SK-N-SH (cell line): ENCODE measurements around the gene PDGFA. TPM values are rescaled to one million over a fixed set of nuclear protein-coding genes. Genes with fewer than 3 reads are reported as not detected.

Experiments used
- CTCF ChIA-PET: fragments of 300-600, 350-600 bp; formaldehyde crosslinking; extraction: SDS; loops from one replicate; lab custom pipeline; 2021; lab: Yijun Ruan, JAX
- POLR2A ChIA-PET: fragments of 350-600 bp; sonication (Branson Sonifier 250); formaldehyde crosslinking; extraction: SDS; loops from one replicate; lab custom pipeline; 2020; ENCODE audit warnings: antibody characterized with exemption, inconsistent platforms; lab: Yijun Ruan, JAX
- DNase-seq: peaks from one replicate; pipeline ENCODE4 v3.0.0; 2012
- H2AFZ ChIP-seq: fragments of 200-600 bp; sonication (generic); 2 replicates; pipeline ENCODE4 v1.8.1; 2016; ENCODE audit warnings: antibody characterized with exemption, mild to moderate bottlenecking, low read depth
- H3F3A ChIP-seq: fragments of 200-600 bp; sonication (generic); replicated peaks from 2 replicates; pipeline ENCODE3; 2016; ENCODE audit warnings: antibody characterized with exemption, mild to moderate bottlenecking; ENCODE audit not compliant: insufficient read depth
- H3K27ac ChIP-seq, 2 experiments: fragments of 200-500 bp in 1 of 2; fragments of 200-600 bp in 1 of 2; sonication (Bioruptor generic) in 1 of 2; sonication (generic), shearing (Covaris generic) in 1 of 2; 2 replicates each; pipeline versions ENCODE4 v1.5.1 to v1.6.1; 2014 to 2016; ENCODE audit warnings: low read depth in 2 of 2, inconsistent platforms in 1 of 2, low read length in 1 of 2, mild to moderate bottlenecking in 1 of 2, mixed read lengths in 1 of 2
- H3K27me3 ChIP-seq: fragments of 200-600 bp; sonication (generic), shearing (Covaris generic); 2 replicates; pipeline ENCODE4 v1.6.1; 2016; ENCODE audit warnings: mixed run types; ENCODE audit not compliant: insufficient read depth
- H3K36me3 ChIP-seq, 2 experiments: fragments of 200-500 bp in 1 of 2; fragments of 200-600 bp in 1 of 2; sonication (Bioruptor generic) in 1 of 2; sonication (generic) in 1 of 2; replicated peaks in 1 of 2; 2 replicates each; pipeline versions ENCODE3 to v1.5.1; 2014 to 2016; ENCODE audit warnings: low read length in 1 of 2, mild to moderate bottlenecking in 1 of 2; ENCODE audit not compliant: insufficient read depth in 2 of 2, control insufficient read depth in 1 of 2
- H3K4me1 ChIP-seq, 2 experiments: fragments of 200-500 bp in 1 of 2; fragments of 200-600 bp in 1 of 2; sonication (Bioruptor generic) in 1 of 2; sonication (generic), shearing (Covaris generic) in 1 of 2; 2 replicates each; pipeline versions ENCODE4 v1.5.1 to v1.6.1; 2014 to 2016; ENCODE audit warnings: low read depth in 1 of 2, low read length in 1 of 2, mixed run types in 1 of 2; ENCODE audit not compliant: insufficient read depth in 2 of 2, control insufficient read depth in 1 of 2
- H3K4me2 ChIP-seq: fragments of 200-600 bp; sonication (generic), shearing (Covaris generic); 2 replicates; pipeline ENCODE4 v1.6.1; 2017; ENCODE audit warnings: mixed run types
- H3K4me3 ChIP-seq, 2 experiments: fragments of 200-500 bp in 1 of 2; fragments of 200-600 bp in 1 of 2; sonication (Bioruptor generic) in 1 of 2; sonication (generic), shearing (Covaris generic) in 1 of 2; 2 replicates each; pipeline versions ENCODE4 v1.5.1 to v1.8.1; 2014 to 2016; ENCODE audit warnings: low read depth in 2 of 2, inconsistent platforms in 1 of 2, low read length in 1 of 2, mild to moderate bottlenecking in 1 of 2, mixed read lengths in 1 of 2, moderate library complexity in 1 of 2
- H3K79me2 ChIP-seq: fragments of 200-600 bp; sonication (generic); 2 replicates; pipeline ENCODE4 v1.8.1; 2017; ENCODE audit warnings: mild to moderate bottlenecking; ENCODE audit not compliant: insufficient read depth
- H3K9ac ChIP-seq: fragments of 200-600 bp; sonication (generic); 2 replicates; pipeline ENCODE4 v1.6.1; 2017; ENCODE audit warnings: mixed run types
- H3K9me2 ChIP-seq: fragments of 200-600 bp; sonication (generic); 2 replicates; pipeline ENCODE4 v1.6.1; 2017; ENCODE audit warnings: mixed run types
- H3K9me3 ChIP-seq: fragments of 200-600 bp; sonication (generic); 2 replicates; pipeline ENCODE4 v1.6.1; 2017; ENCODE audit warnings: mixed run types, mild to moderate bottlenecking, moderate library complexity
- H4K20me1 ChIP-seq: fragments of 200-600 bp; sonication (generic); 2 replicates; pipeline ENCODE4 v1.6.1; 2017; ENCODE audit warnings: mild to moderate bottlenecking, mixed run types; ENCODE audit not compliant: insufficient read depth
- CHD2 ChIP-seq: fragments of 150-350 bp; IDR thresholded peaks from 2 replicates; pipeline ENCODE4 v1.6.1; 2018; ENCODE audit warnings: low read length; ENCODE audit not compliant: partially characterized antibody
- FOXJ3 ChIP-seq: sonication (generic); formaldehyde crosslinking; IDR thresholded peaks from 2 replicates; pipeline ENCODE4 v1.5.1; 2020; ENCODE audit warnings: mild to moderate bottlenecking, missing genetic modification reagents
- FOXM1 ChIP-seq: IDR thresholded peaks from 2 replicates; pipeline ENCODE4 v1.4.0; 2012; ENCODE audit warnings: low read depth, mild to moderate bottlenecking
- GATA2 ChIP-seq: sonication (generic); formaldehyde crosslinking; IDR thresholded peaks from 2 replicates; pipeline ENCODE4 v1.5.0; 2020; ENCODE audit warnings: mild to moderate bottlenecking, missing genetic modification reagents
- JUND ChIP-seq: IDR thresholded peaks from 2 replicates; pipeline ENCODE4 v1.4.0; 2012
- MEF2A ChIP-seq: IDR thresholded peaks from 2 replicates; pipeline ENCODE4 v1.4.0; 2012; ENCODE audit warnings: low read depth, borderline replicate concordance
- NFIC ChIP-seq: IDR thresholded peaks from 2 replicates; pipeline ENCODE4 v1.4.0; 2012; ENCODE audit warnings: borderline replicate concordance
- NRF1 ChIP-seq: IDR thresholded peaks from 2 replicates; pipeline ENCODE4 v1.6.1; 2012; ENCODE audit warnings: low read depth, mild to moderate bottlenecking, low read length
- RAD21 ChIP-seq: IDR thresholded peaks from 2 replicates; pipeline ENCODE4 v1.6.1; 2012; ENCODE audit warnings: mild to moderate bottlenecking, low read length
- RXRA ChIP-seq: IDR thresholded peaks from 2 replicates; pipeline ENCODE4 v1.4.0; 2012; ENCODE audit warnings: low read depth, mild to moderate bottlenecking, borderline replicate concordance
- SIN3A ChIP-seq: IDR thresholded peaks from 2 replicates; pipeline ENCODE4 v1.6.1; 2012; ENCODE audit warnings: low read depth, mild to moderate bottlenecking, low read length, moderate library complexity, borderline replicate concordance
- TCF12 ChIP-seq: IDR thresholded peaks from 2 replicates; pipeline ENCODE4 v1.4.0; 2012
- WGBS: methylation state at CpG from one replicate; pipeline ENCODE4 v1.1.6; 2017; ENCODE audit warnings: low lambda C conversion rate; 5-methylcytosine and 5-hydroxymethylcytosine counted together
- polyA plus RNA-seq, 3 experiments: library from polyadenylated mRNA; depleted of rRNA; stranded (reverse); fragments of >200 nt; gene quantifications; 2 replicates each; pipeline ENCODE4 v1.2.3, GENCODE V29; 2012
- TF ChIP-seq, protein P1 (sequence below): IDR thresholded peaks from 2 replicates; pipeline ENCODE4 v1.6.1; 2012; ENCODE audit warnings: mild to moderate bottlenecking, low read depth, low read length, moderate library complexity
- TF ChIP-seq, protein P2 (sequence below): IDR thresholded peaks from 2 replicates; pipeline ENCODE4 v1.4.0; 2012; ENCODE audit warnings: low read depth
- TF ChIP-seq, protein P3 (sequence below): fragments of 150-350 bp; IDR thresholded peaks from 2 replicates; pipeline ENCODE4 v1.6.1; 2017; ENCODE audit warnings: antibody characterized with exemption, low read length, low read depth, borderline replicate concordance
- TF ChIP-seq, protein P4 (sequence below): fragments of 200-600 bp; sonication (generic); IDR thresholded peaks from 2 replicates; pipeline ENCODE4 v1.6.1; 2017; ENCODE audit warnings: antibody characterized with exemption, mild to moderate bottlenecking, moderate library complexity

PDGFA gene
- polyA plus RNA-seq, 1 of the 3 experiments (the other 2 are of a cell fraction): 18.9 TPM

DNA sequence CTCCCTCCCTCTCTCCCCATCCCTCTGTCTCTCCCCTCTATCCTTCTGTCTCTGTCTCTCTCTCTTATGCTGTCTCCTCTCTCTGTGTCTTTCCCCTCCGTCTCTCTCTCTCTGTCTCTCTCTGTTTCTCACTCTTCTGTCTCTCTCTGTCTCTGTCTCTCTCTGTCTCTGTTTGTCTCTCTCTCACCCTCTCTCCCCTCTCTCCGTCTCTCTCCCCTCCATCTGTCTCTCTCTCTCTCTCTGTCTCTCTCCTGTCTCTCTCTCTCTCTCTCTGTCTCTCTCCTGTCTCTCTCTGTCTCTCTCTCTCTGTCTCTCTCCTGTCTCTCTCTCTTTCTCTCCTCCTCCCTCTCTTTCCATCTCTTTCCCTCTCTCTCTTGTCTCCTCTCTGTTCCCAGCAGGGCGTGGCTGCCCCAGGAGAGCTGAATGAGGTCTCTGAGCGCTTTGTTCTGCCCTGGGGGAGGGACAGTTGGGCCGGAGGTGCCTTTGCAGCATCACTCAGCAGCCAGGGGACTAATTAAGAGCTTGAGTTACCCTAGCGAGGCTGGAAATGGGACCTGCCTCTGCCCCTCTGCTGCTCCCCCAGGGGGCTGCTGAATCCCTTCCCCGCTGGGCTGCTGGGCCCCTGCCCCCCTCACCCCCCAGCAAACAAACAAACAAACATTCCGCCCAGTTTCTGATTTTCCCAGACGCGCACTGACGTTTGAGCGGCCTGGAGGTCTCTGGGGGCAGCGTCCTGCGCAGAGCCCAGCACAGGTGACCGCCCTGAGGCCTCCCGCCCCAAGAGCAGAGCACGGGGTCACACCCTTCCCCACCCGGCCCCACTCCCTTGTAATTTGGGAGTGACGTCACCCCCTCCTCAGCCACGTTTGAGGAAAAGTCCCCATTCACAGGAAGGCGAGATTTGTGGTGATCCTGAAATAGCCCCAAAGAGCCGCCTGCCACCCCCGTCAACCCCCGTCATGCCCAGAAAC, 68.1 kb downstream of the PDGFA start (continued):
- TF ChIP-seq, protein P1, sequence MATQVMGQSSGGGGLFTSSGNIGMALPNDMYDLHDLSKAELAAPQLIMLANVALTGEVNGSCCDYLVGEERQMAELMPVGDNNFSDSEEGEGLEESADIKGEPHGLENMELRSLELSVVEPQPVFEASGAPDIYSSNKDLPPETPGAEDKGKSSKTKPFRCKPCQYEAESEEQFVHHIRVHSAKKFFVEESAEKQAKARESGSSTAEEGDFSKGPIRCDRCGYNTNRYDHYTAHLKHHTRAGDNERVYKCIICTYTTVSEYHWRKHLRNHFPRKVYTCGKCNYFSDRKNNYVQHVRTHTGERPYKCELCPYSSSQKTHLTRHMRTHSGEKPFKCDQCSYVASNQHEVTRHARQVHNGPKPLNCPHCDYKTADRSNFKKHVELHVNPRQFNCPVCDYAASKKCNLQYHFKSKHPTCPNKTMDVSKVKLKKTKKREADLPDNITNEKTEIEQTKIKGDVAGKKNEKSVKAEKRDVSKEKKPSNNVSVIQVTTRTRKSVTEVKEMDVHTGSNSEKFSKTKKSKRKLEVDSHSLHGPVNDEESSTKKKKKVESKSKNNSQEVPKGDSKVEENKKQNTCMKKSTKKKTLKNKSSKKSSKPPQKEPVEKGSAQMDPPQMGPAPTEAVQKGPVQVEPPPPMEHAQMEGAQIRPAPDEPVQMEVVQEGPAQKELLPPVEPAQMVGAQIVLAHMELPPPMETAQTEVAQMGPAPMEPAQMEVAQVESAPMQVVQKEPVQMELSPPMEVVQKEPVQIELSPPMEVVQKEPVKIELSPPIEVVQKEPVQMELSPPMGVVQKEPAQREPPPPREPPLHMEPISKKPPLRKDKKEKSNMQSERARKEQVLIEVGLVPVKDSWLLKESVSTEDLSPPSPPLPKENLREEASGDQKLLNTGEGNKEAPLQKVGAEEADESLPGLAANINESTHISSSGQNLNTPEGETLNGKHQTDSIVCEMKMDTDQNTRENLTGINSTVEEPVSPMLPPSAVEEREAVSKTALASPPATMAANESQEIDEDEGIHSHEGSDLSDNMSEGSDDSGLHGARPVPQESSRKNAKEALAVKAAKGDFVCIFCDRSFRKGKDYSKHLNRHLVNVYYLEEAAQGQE: no peak
- TF ChIP-seq SIN3A (no peak), FOXM1 (no peak), GATA2 (CRISPR knock-in tag) (no peak), NFIC (no peak), RAD21 (no peak), TCF12 (no peak), NRF1 (no peak), FOXJ3 (CRISPR knock-in tag) (no peak)

DNA sequence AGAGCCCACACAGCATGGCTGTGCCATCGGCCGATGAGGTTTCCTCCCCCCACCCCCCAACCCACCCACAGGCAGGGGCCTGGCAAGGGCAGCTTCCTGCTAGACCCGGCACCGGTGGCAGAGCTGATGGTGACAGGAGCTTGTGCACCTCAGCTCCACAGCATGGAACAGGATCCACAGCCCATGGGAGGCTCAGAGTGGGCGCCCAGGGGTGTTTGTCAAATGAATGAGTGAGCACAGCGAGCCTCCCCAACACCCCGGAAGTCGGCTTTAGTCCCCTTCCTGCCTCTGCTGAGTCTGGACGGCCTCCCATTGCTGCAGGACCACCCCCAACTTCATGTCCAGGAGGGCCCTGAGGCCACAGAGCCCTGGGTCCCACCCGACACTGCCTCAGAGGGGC, 68.9 kb downstream of the PDGFA start:
- H3K4me2 ChIP-seq: no peak overlapping the region
- no peak overlapping the region for H3K9ac ChIP-seq
- 90% methylated on average over 2 of the region's 10 CpGs for WGBS
- DNase-seq: no peak
- peaks cover 5 to 8% of the 10 kb centered on the region in 2 experiments; a peak in 2 of 4 replicates for H3K4me1 ChIP-seq
- H3K36me3 ChIP-seq: no peaks in the 10 kb centered on the region
- no peaks in the 10 kb centered on the region for H3K9me3 ChIP-seq
- POLR2A ChIA-PET: no interaction called here
- H3K27ac ChIP-seq: no peak overlapping the region
- H4K20me1 ChIP-seq: no peaks in the 10 kb centered on the region
- no peak overlapping the region for H3K4me3 ChIP-seq
- H3F3A ChIP-seq: peaks cover 3% of the 10 kb centered on the region
- H2AFZ ChIP-seq: no peak overlapping the region
- no peaks in the 10 kb centered on the region for H3K9me2 ChIP-seq
- H3K27me3 ChIP-seq: no peaks in the 10 kb centered on the region
- CTCF ChIA-PET: no interaction called here
- H3K79me2 ChIP-seq: no peaks in the 10 kb centered on the region
- TF ChIP-seq, protein P1: no peak
- TF ChIP-seq NFIC (no peak), CHD2 (no peak), MEF2A (no peak), NRF1 (no peak), JUND (no peak), RXRA (no peak), GATA2 (CRISPR knock-in tag) (no peak), FOXJ3 (CRISPR knock-in tag) (no peak), FOXM1 (no peak)
- TF ChIP-seq, protein P2, sequence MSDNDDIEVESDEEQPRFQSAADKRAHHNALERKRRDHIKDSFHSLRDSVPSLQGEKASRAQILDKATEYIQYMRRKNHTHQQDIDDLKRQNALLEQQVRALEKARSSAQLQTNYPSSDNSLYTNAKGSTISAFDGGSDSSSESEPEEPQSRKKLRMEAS: no peak
- TF ChIP-seq, protein P3, sequence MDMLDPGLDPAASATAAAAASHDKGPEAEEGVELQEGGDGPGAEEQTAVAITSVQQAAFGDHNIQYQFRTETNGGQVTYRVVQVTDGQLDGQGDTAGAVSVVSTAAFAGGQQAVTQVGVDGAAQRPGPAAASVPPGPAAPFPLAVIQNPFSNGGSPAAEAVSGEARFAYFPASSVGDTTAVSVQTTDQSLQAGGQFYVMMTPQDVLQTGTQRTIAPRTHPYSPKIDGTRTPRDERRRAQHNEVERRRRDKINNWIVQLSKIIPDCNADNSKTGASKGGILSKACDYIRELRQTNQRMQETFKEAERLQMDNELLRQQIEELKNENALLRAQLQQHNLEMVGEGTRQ: no peak
- TF ChIP-seq, protein P4, sequence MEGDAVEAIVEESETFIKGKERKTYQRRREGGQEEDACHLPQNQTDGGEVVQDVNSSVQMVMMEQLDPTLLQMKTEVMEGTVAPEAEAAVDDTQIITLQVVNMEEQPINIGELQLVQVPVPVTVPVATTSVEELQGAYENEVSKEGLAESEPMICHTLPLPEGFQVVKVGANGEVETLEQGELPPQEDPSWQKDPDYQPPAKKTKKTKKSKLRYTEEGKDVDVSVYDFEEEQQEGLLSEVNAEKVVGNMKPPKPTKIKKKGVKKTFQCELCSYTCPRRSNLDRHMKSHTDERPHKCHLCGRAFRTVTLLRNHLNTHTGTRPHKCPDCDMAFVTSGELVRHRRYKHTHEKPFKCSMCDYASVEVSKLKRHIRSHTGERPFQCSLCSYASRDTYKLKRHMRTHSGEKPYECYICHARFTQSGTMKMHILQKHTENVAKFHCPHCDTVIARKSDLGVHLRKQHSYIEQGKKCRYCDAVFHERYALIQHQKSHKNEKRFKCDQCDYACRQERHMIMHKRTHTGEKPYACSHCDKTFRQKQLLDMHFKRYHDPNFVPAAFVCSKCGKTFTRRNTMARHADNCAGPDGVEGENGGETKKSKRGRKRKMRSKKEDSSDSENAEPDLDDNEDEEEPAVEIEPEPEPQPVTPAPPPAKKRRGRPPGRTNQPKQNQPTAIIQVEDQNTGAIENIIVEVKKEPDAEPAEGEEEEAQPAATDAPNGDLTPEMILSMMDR: no peak
